Endothelial cell (in vitro differentiated cells): ENCODE results near the gene MTHFSD. TPM values are rescaled to one million over a fixed set of nuclear protein-coding genes. Genes with fewer than 3 reads are reported as not detected.
A peak's percentile ranks its signal among the peaks of the same experiment; 100 is the strongest.

Source experiments
- DNase-seq: peaks from one replicate; pipeline ENCODE4 v3.0.0; 2021; ENCODE audit warnings: low spot score
- H3K27ac Mint-ChIP-seq: one replicate; pipeline ENCODE4 v1.8.0; 2021; ENCODE audit warnings: mixed read lengths, inconsistent platforms; ENCODE audit not compliant: unreplicated experiment
- H3K27me3 Mint-ChIP-seq: one replicate; pipeline ENCODE4 v1.8.0; 2021; ENCODE audit warnings: mild to moderate bottlenecking, moderate library complexity, mixed read lengths, inconsistent platforms; ENCODE audit not compliant: unreplicated experiment
- H3K36me3 Mint-ChIP-seq: one replicate; pipeline ENCODE4 v1.8.0; 2021; ENCODE audit warnings: mild to moderate bottlenecking, low read depth, mixed read lengths, inconsistent platforms; ENCODE audit not compliant: unreplicated experiment
- H3K4me1 Mint-ChIP-seq: one replicate; pipeline ENCODE4 v1.8.0; 2021; ENCODE audit warnings: mild to moderate bottlenecking, mixed read lengths, inconsistent platforms; ENCODE audit not compliant: unreplicated experiment
- H3K4me3 Mint-ChIP-seq: one replicate; pipeline ENCODE4 v1.8.0; 2021; ENCODE audit warnings: mild to moderate bottlenecking, mixed read lengths, inconsistent platforms; ENCODE audit not compliant: unreplicated experiment
- H3K9me3 Mint-ChIP-seq: one replicate; pipeline ENCODE4 v1.8.0; 2021; ENCODE audit warnings: mixed read lengths, inconsistent platforms; ENCODE audit not compliant: unreplicated experiment
- CTCF ChIP-seq: fragments of 200-600 bp; sonication (generic); IDR thresholded peaks from one replicate; pipeline ENCODE4 v1.5.0; 2021; ENCODE audit warnings: antibody characterized with exemption; ENCODE audit not compliant: unreplicated experiment
- total RNA-seq: library from RNA; stranded (reverse); fragmentation: NEBNext Ultra II Directional; extraction: Animal tissue kit (Norgen Biotek cat#: 25700); gene quantifications from one replicate; pipeline ENCODE4 v1.2.1, GENCODE V29; 2021; ENCODE audit not compliant: unreplicated experiment

Gene MTHFSD
- total RNA-seq, 1 donor from 2014 or later, result 30.6 TPM

GRCh38 chr16:86501989-86502855 lies 52.8 kb downstream of the MTHFSD start:
- H3K36me3 Mint-ChIP-seq, result peaks cover 7% of the 10 kb centered on the region
- peak overlapping the region; percentile 45 for H3K4me3 Mint-ChIP-seq
- H3K27me3 Mint-ChIP-seq, result peaks cover 48% of the 10 kb centered on the region
- H3K9me3 Mint-ChIP-seq, result no peaks in the 10 kb centered on the region
- no peak overlapping the region for H3K27ac Mint-ChIP-seq
- TF ChIP-seq CTCF, result no peak
- peaks cover 9% of the 10 kb centered on the region for H3K4me1 Mint-ChIP-seq
- DNase-seq, result no peak

- Mint-ChIP-seq H3K4me1 (peaks cover 13% of the 10 kb centered on the region), H3K27ac (no peak overlapping the region), H3K9me3 (no peaks in the 10 kb centered on the region), H3K4me3 (no peak overlapping the region), H3K36me3 (peaks cover 7% of the 10 kb centered on the region), H3K27me3 (peaks cover 41% of the 10 kb centered on the region)
- TF ChIP-seq CTCF, result no peak
- no peak for DNase-seq
These were observed 54.1 kb downstream of the MTHFSD start for GRCh38 chr16:86500708-86501510.

GRCh38 chr16:86499889-86500707 lies 54.9 kb downstream of the MTHFSD start:
- no peak overlapping the region for H3K27ac Mint-ChIP-seq
- no peaks in the 10 kb centered on the region for H3K9me3 Mint-ChIP-seq
- peaks cover 10% of the 10 kb centered on the region for H3K4me1 Mint-ChIP-seq
- peaks cover 7% of the 10 kb centered on the region for H3K36me3 Mint-ChIP-seq
- peaks cover 38% of the 10 kb centered on the region for H3K27me3 Mint-ChIP-seq
- no peak overlapping the region for H3K4me3 Mint-ChIP-seq
- no peak for TF ChIP-seq CTCF
- no peak for DNase-seq

GRCh38 chr16:86499440-86499786 lies 55.6 kb downstream of the MTHFSD start:
- Mint-ChIP-seq H3K4me3 (peak overlapping the region; percentile 26), H3K27ac (no peak overlapping the region), H3K4me1 (peaks cover 10% of the 10 kb centered on the region), H3K9me3 (no peaks in the 10 kb centered on the region), H3K36me3 (peaks cover 7% of the 10 kb centered on the region), H3K27me3 (peaks cover 32% of the 10 kb centered on the region)
- DNase-seq, result no peak
- no peak for TF ChIP-seq CTCF
